GM18519 (cell line): Measurements from ENCODE around the gene MID1.

ENCODE experiments used
- ATAC-seq: cut with Tn5 transposase; IDR thresholded peaks from one replicate; pipeline ENCODE4 v1.9.1; 2021; ENCODE audit warnings: mild to moderate bottlenecking, moderate library complexity; ENCODE audit not compliant: unreplicated experiment, low FRiP score

Gene MID1

GRCh38 chrX:10397349-10397748 lies 223.0 kb downstream of the MID1 start:
- no peak for ATAC-seq

GRCh38 chrX:10395643-10396042 lies 224.7 kb downstream of the MID1 start:
- ATAC-seq, result no peak
